ENCODE measurements around the gene MSS51.

Gene MSS51

GRCh38 chr10:73433538-73433867 is at the start of gene MSS51:
Gene MSS51, minus strand, starts transcription at chr10:73433561. Its CDS starts 5,277 bp downstream, at chr10:73428284.
- DNase-seq: no peak

GRCh38 chr10:73480158-73480557 is 46.8 kb upstream of the MSS51 start:
- peak; percentile 46 for DNase-seq

GRCh38 chr10:73478636-73479035 is 45.3 kb upstream of the MSS51 start:
- no peak for DNase-seq

- DNase-seq: no peak
These were observed 37.9 kb upstream of the MSS51 start for GRCh38 chr10:73471226-73471625.

GRCh38 chr10:73469579-73469978 is 36.2 kb upstream of the MSS51 start:
- DNase-seq: no peak

GRCh38 chr10:73467206-73467605 is 33.8 kb upstream of the MSS51 start:
- DNase-seq: no peak

GRCh38 chr10:73465978-73466726 is 32.8 kb upstream of the MSS51 start:
- DNase-seq: no peak

GRCh38 chr10:73460897-73461296 is 27.5 kb upstream of the MSS51 start:
- DNase-seq: no peak

GRCh38 chr10:73459683-73460314 is 26.4 kb upstream of the MSS51 start:
- DNase-seq: no peak

GRCh38 chr10:73456187-73456890 is 23.0 kb upstream of the MSS51 start:
- DNase-seq: no peak

- no peak for DNase-seq
These were observed 15.8 kb upstream of the MSS51 start for GRCh38 chr10:73449113-73449512.

- DNase-seq: no peak
These were observed 15.0 kb upstream of the MSS51 start for GRCh38 chr10:73448384-73448783.

GRCh38 chr10:73446926-73447325 is 13.6 kb upstream of the MSS51 start:
- no peak for DNase-seq

GRCh38 chr10:73444457-73444856 is 11.1 kb upstream of the MSS51 start:
- no peak for DNase-seq

- peak; percentile 83 for DNase-seq
These were observed 6.4 kb upstream of the MSS51 start for GRCh38 chr10:73439605-73440312.

GRCh38 chr10:73439055-73439454 is 5.7 kb upstream of the MSS51 start:
- no peak for DNase-seq

- DNase-seq: no peak
These were observed 469 bp downstream of the MSS51 start for GRCh38 chr10:73432646-73433537.

GRCh38 chr10:73426318-73426717 is 7.0 kb downstream of the MSS51 start:
- no peak for DNase-seq

GRCh38 chr10:73424478-73424877 is 8.9 kb downstream of the MSS51 start:
- no peak for DNase-seq

GRCh38 chr10:73423309-73423708 is 10.1 kb downstream of the MSS51 start:
- DNase-seq: no peak

GRCh38 chr10:73416571-73416970 is 16.8 kb downstream of the MSS51 start:
- no peak for DNase-seq

- DNase-seq: no peak
These were observed 19.0 kb downstream of the MSS51 start for GRCh38 chr10:73414230-73414945.
